Measurements from ENCODE around the gene TUFT1. TPM values are rescaled to one million over a fixed set of nuclear protein-coding genes. Genes with fewer than 3 reads are reported as not detected.

The TUFT1 gene
- total RNA-seq, 1 experiment from 2014 or later: 12.3 TPM

GRCh38 chr1:151530461-151530860 is 9.6 kb upstream of the TUFT1 start:
- POLR2A ChIA-PET: interaction anchor here (0.7 kb wide), 1 partner anchor 16 kb away, joined by 3 read pairs; no protein-coding TSS in a partner anchor
- no peak for ATAC-seq
- CTCF ChIA-PET: no interaction called here
- BruUV-seq (replicated peaks): no TSS peak
- intact Hi-C loops (cut with micrococcal nuclease): no loop called here
- H3K9me3 ChIP-seq (ENCODE audit: control insufficient read depth in 1 of 2, insufficient read depth in 1 of 2, low read depth in 1 of 2, low read length in 2 of 2): no peaks in the 10 kb centered on the region
- peaks cover 0 to 19% of the 10 kb centered on the region in 2 experiments; a peak in 2 of 4 replicates for H3K36me3 ChIP-seq (ENCODE audit: control insufficient read depth in 1 of 2, insufficient read depth in 2 of 2, low read length in 2 of 2)
- no peak for DNase-seq (ENCODE audit: low read depth, low spot score)
- no peaks in the 10 kb centered on the region for H3K27me3 ChIP-seq (ENCODE audit: insufficient read depth, low read length)
- RAD21 ChIA-PET (ENCODE audit: low non-redundant PET in 1 of 2, low total read pairs in 2 of 2, uncharacterized antibody in 2 of 2, unreplicated experiment in 2 of 2): no interaction called here
- no peaks in the 10 kb centered on the region for H3K9me2 ChIP-seq (ENCODE audit: insufficient read depth)
- TF ChIP-seq EZH2phosphoT487 (IDR thresholded peaks at IDR 0.05; ENCODE audit: borderline replicate concordance) (no peak), CTCF (IDR thresholded peaks at IDR 0.05 in 2 of 3, conservative IDR thresholded peaks at IDR 0.05 in 1 of 3; ENCODE audit: borderline replicate concordance in 1 of 3, insufficient read depth in 1 of 3, low read depth in 2 of 3, low read length in 2 of 3) (no peak), SRF (IDR thresholded peaks at IDR 0.05; ENCODE audit: low read depth) (no peak), CEBPB (IDR thresholded peaks at IDR 0.05; ENCODE audit: low read depth) (no peak), EZH2 (IDR thresholded peaks at IDR 0.05) (no peak), FOSL1 (IDR thresholded peaks at IDR 0.05; ENCODE audit: low read depth) (no peak), EGR1 (IDR thresholded peaks at IDR 0.05; ENCODE audit: low read depth) (no peak), TCF7L2 (IDR thresholded peaks at IDR 0.05; ENCODE audit: borderline replicate concordance, extremely low read depth, insufficient read depth, insufficient read length) (no peak), YY1 (IDR thresholded peaks at IDR 0.05; ENCODE audit: extremely low read depth, insufficient replicate concordance, low read depth, low read length) (no peak), SIN3A (IDR thresholded peaks at IDR 0.05; ENCODE audit: low read depth) (no peak), SP1 (IDR thresholded peaks at IDR 0.05; ENCODE audit: low read depth) (no peak), ZBTB33 (IDR thresholded peaks at IDR 0.05; ENCODE audit: extremely low read depth, insufficient replicate concordance, low read length) (no peak), REST (IDR thresholded peaks at IDR 0.05; ENCODE audit: low read depth) (no peak)
- no peak overlapping the region for H3K4me3 ChIP-seq (replicated peaks in 1 of 2; ENCODE audit: low read depth in 1 of 2, low read length in 2 of 2)
- no peak overlapping the region for H3K9ac ChIP-seq (ENCODE audit: low read length)
- 0 out of 4 replicates have a peak, but pooled peaks cover 0 to 3% of the 10 kb centered on the region in 2 experiments for H3K4me1 ChIP-seq (ENCODE audit: control insufficient read depth in 1 of 2, insufficient read depth in 2 of 2, low read length in 2 of 2)
- H3K79me2 ChIP-seq (ENCODE audit: insufficient read depth, low read length): no peaks in the 10 kb centered on the region
- no peak overlapping the region for H3K4me2 ChIP-seq (ENCODE audit: low read length)
- no peak overlapping the region for H2AFZ ChIP-seq (ENCODE audit: low read depth, low read length, poor library complexity, severe bottlenecking)
- H3K27ac ChIP-seq (ENCODE audit: low read depth, low read length): no peak overlapping the region
- no peaks in the 10 kb centered on the region for H4K20me1 ChIP-seq (ENCODE audit: insufficient read depth)
